A204.1 (cell line): Measurements from ENCODE around the gene DNAL1.

Source experiments
- FAIRE-seq: peaks from 2 replicates; lab custom pipeline; 2012; peaks lifted over from hg19 to GRCh38; lab: Jason Lieb, UNC

DNAL1 gene

GRCh38 chr14:73725116-73726024 is 80.6 kb downstream of the DNAL1 start:
- FAIRE-seq, result no peak

GRCh38 chr14:73726025-73726961 is 81.5 kb downstream of the DNAL1 start:
- FAIRE-seq, result no peak

- FAIRE-seq, result no peak
These were observed 82.4 kb downstream of the DNAL1 start for GRCh38 chr14:73727166-73727565.

GRCh38 chr14:73728717-73729330 is 84.0 kb downstream of the DNAL1 start:
- FAIRE-seq, result no peak

GRCh38 chr14:73729556-73730265 is 84.9 kb downstream of the DNAL1 start:
- no peak for FAIRE-seq

GRCh38 chr14:73731111-73731510 is 86.3 kb downstream of the DNAL1 start:
- FAIRE-seq, result no peak

GRCh38 chr14:73732006-73732405 is 87.2 kb downstream of the DNAL1 start:
- no peak for FAIRE-seq

- FAIRE-seq, result no peak
These were observed 92.1 kb downstream of the DNAL1 start for GRCh38 chr14:73736842-73737241.

- FAIRE-seq, result no peak
These were observed 93.9 kb downstream of the DNAL1 start for GRCh38 chr14:73738518-73739173.

GRCh38 chr14:73739174-73739898 is 94.5 kb downstream of the DNAL1 start:
- FAIRE-seq, result no peak

- no peak for FAIRE-seq
These were observed 95.3 kb downstream of the DNAL1 start for GRCh38 chr14:73739899-73740617.

GRCh38 chr14:73740618-73741326 is 96.0 kb downstream of the DNAL1 start:
- FAIRE-seq, result no peak

GRCh38 chr14:73741386-73741875 is 96.6 kb downstream of the DNAL1 start:
- FAIRE-seq, result no peak

- no peak for FAIRE-seq
These were observed 97.2 kb downstream of the DNAL1 start for GRCh38 chr14:73741876-73742519.

- no peak for FAIRE-seq
These were observed 97.9 kb downstream of the DNAL1 start for GRCh38 chr14:73742520-73743238.

- FAIRE-seq, result no peak
These were observed 98.7 kb downstream of the DNAL1 start for GRCh38 chr14:73743431-73743931.

GRCh38 chr14:73744175-73744867 is 99.5 kb downstream of the DNAL1 start:
- FAIRE-seq, result no peak
